Urinary bladder (tissue), 4 donors: ENCODE data around the gene CADM4. TPM values are rescaled to one million over a fixed set of nuclear protein-coding genes. Genes with fewer than 3 reads are reported as not detected.

Experiments used
- DNase-seq: peaks from one replicate; pipeline ENCODE4 v3.0.0-alpha.2; 2015; ENCODE audit errors: extremely low spot score
- H3K27ac ChIP-seq: one replicate; pipeline ENCODE4 v1.5.1; 2013; ENCODE audit warnings: low read depth, mild to moderate bottlenecking, moderate library complexity
- H3K36me3 ChIP-seq: one replicate; pipeline ENCODE4 v1.6.1; 2013; ENCODE audit warnings: mild to moderate bottlenecking, moderate library complexity; ENCODE audit not compliant: insufficient read depth
- H3K4me1 ChIP-seq: one replicate; pipeline ENCODE4 v1.6.1; 2013; ENCODE audit warnings: mild to moderate bottlenecking, moderate library complexity; ENCODE audit not compliant: insufficient read depth
- H3K4me3 ChIP-seq: one replicate; pipeline ENCODE4 v1.5.1; 2013; ENCODE audit warnings: low read depth, low read length
- WGBS: extraction: QIAGEN DNeasy Blood & Tissue Kit; methylation state at CpG from one replicate; pipeline ENCODE4 v1.1.7; 2013; 5-methylcytosine and 5-hydroxymethylcytosine counted together
- polyA plus RNA-seq: library from polyadenylated mRNA; stranded (reverse); fragments of 200-250 nt; gene quantifications from one replicate; pipeline ENCODE4 v1.2.3, GENCODE V29; 2013
- total RNA-seq: library from RNA; depleted of rRNA; stranded (reverse); fragments of >200 nt; gene quantifications from one replicate; pipeline ENCODE4 v1.2.3, GENCODE V29; 2014
- donor health status: healthy with polysubstance abuse.
- donor health status: healthy.

The CADM4 gene
- total and polyA plus RNA-seq, 2 donors: 8.7 to 13.3 TPM

- 18% methylated on average over 17 of the region's 17 CpGs for WGBS
- Histone ChIP-seq H3K4me3 (no peak overlapping the region), H3K27ac (no peak overlapping the region), H3K36me3 (no peaks in the 10 kb centered on the region), H3K4me1 (no peaks in the 10 kb centered on the region)
- DNase-seq: no peak
These were observed 4.6 kb downstream of the CADM4 start for GRCh38 chr19:43634872-43635560.

- H3K4me3 ChIP-seq: no peak overlapping the region
- DNase-seq: no peak
- H3K36me3 ChIP-seq: no peaks in the 10 kb centered on the region
- no peaks in the 10 kb centered on the region for H3K4me1 ChIP-seq
- 30% methylated on average over 5 of the region's 5 CpGs for WGBS
- H3K27ac ChIP-seq: no peak overlapping the region
These were observed 5.2 kb downstream of the CADM4 start for GRCh38 chr19:43634506-43634871.

- Histone ChIP-seq H3K4me1 (no peaks in the 10 kb centered on the region), H3K27ac (no peak overlapping the region), H3K4me3 (no peak overlapping the region), H3K36me3 (no peaks in the 10 kb centered on the region)
- DNase-seq: no peak
- 68% methylated on average over 5 of the region's 5 CpGs for WGBS
These were observed 5.6 kb downstream of the CADM4 start for GRCh38 chr19:43634068-43634467.

- no peak for DNase-seq
- Histone ChIP-seq H3K27ac (no peak overlapping the region), H3K4me3 (no peak overlapping the region), H3K4me1 (no peaks in the 10 kb centered on the region), H3K36me3 (no peaks in the 10 kb centered on the region)
- WGBS: 88% methylated on average over 4 of the region's 4 CpGs
These were observed 6.1 kb downstream of the CADM4 start for GRCh38 chr19:43633520-43633919.

GRCh38 chr19:43631491-43631890 is 8.2 kb downstream of the CADM4 start:
- no peaks in the 10 kb centered on the region for H3K4me1 ChIP-seq
- H3K36me3 ChIP-seq: no peaks in the 10 kb centered on the region
- H3K27ac ChIP-seq: no peak overlapping the region
- H3K4me3 ChIP-seq: no peak overlapping the region
- DNase-seq: no peak
- 87% methylated on average over 5 of the region's 5 CpGs for WGBS

- Histone ChIP-seq H3K36me3 (no peaks in the 10 kb centered on the region), H3K4me3 (no peak overlapping the region), H3K27ac (no peak overlapping the region), H3K4me1 (no peaks in the 10 kb centered on the region)
- 84% methylated on average over 3 of the region's 3 CpGs for WGBS
- no peak for DNase-seq
These were observed 10.9 kb downstream of the CADM4 start for GRCh38 chr19:43628646-43629326.

- H3K4me1 ChIP-seq: no peaks in the 10 kb centered on the region
- WGBS: 52% methylated on average over 17 of the region's 17 CpGs
- no peak overlapping the region for H3K27ac ChIP-seq
- DNase-seq: no peak
- no peaks in the 10 kb centered on the region for H3K36me3 ChIP-seq
- no peak overlapping the region for H3K4me3 ChIP-seq
These were observed 12.8 kb downstream of the CADM4 start for GRCh38 chr19:43626838-43627237.

- Histone ChIP-seq H3K4me3 (no peak overlapping the region), H3K27ac (no peak overlapping the region), H3K36me3 (no peaks in the 10 kb centered on the region), H3K4me1 (no peaks in the 10 kb centered on the region)
- WGBS: 75% methylated on average over 32 of the region's 32 CpGs
- DNase-seq: no peak
These were observed 13.6 kb downstream of the CADM4 start for GRCh38 chr19:43625918-43626579.

- 23% methylated on average over 30 of the region's 30 CpGs for WGBS
- no peak for DNase-seq
- Histone ChIP-seq H3K27ac (no peak overlapping the region), H3K4me1 (no peaks in the 10 kb centered on the region), H3K4me3 (no peak overlapping the region), H3K36me3 (no peaks in the 10 kb centered on the region)
These were observed 14.7 kb downstream of the CADM4 start for GRCh38 chr19:43624933-43625332.

- H3K4me3 ChIP-seq: no peak overlapping the region
- WGBS: 76% methylated on average over 35 of the region's 35 CpGs
- DNase-seq: no peak
- H3K36me3 ChIP-seq: no peaks in the 10 kb centered on the region
- no peaks in the 10 kb centered on the region for H3K4me1 ChIP-seq
- no peak overlapping the region for H3K27ac ChIP-seq
These were observed 15.6 kb downstream of the CADM4 start for GRCh38 chr19:43623889-43624670.

- Histone ChIP-seq H3K36me3 (no peaks in the 10 kb centered on the region), H3K27ac (no peak overlapping the region), H3K4me1 (no peaks in the 10 kb centered on the region), H3K4me3 (no peak overlapping the region)
- DNase-seq: no peak
- 81% methylated on average over 1 of the region's 1 CpG for WGBS
These were observed 16.7 kb downstream of the CADM4 start for GRCh38 chr19:43622956-43623355.

- H3K27ac ChIP-seq: no peak overlapping the region
- no peak overlapping the region for H3K4me3 ChIP-seq
- H3K4me1 ChIP-seq: no peaks in the 10 kb centered on the region
- 77% methylated on average over 4 of the region's 4 CpGs for WGBS
- H3K36me3 ChIP-seq: no peaks in the 10 kb centered on the region
- no peak for DNase-seq
These were observed 17.6 kb downstream of the CADM4 start for GRCh38 chr19:43622070-43622469.

GRCh38 chr19:43620061-43621001 is 19.3 kb downstream of the CADM4 start:
- H3K36me3 ChIP-seq: no peaks in the 10 kb centered on the region
- peak overlapping the region; percentile 69 for H3K4me3 ChIP-seq
- H3K4me1 ChIP-seq: no peaks in the 10 kb centered on the region
- 37% methylated on average over 23 of the region's 23 CpGs for WGBS
- H3K27ac ChIP-seq: peak overlapping the region; percentile 77
- DNase-seq: no peak
